Hepatic stellate cell (primary cell): ENCODE results near the gene POFUT2.

Experiments used
- DNase-seq: peaks from one replicate; pipeline ENCODE4 v3.0.0; 2011; ENCODE audit warnings: low spot score

The POFUT2 gene

DNA sequence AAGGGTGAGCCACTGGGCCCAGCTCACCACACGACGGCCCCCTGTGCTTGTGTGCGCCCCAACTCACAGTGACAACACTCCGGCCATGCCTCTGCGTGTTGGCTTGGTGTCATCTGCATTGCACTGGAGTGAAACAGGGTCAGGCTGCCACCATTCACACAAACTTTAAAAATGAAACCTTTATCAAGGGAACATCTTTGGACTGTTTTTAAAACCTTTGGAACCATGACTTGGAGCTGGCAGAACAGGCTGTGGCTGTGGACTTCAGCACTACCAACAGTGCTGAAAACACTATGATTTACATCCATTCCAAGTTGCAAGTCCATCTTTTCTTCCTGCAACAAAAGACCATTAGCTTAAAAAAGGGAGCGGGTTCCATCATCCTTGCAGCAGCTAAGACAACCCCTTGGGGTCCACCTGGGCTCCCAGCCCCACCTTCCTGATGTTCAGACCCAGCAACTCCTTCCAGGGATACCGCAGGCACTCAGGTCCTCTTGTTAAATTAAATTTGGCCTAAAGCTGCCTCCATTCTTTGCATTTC, 25.6 kb downstream of the POFUT2 start:
- DNase-seq, result no peak

DNA sequence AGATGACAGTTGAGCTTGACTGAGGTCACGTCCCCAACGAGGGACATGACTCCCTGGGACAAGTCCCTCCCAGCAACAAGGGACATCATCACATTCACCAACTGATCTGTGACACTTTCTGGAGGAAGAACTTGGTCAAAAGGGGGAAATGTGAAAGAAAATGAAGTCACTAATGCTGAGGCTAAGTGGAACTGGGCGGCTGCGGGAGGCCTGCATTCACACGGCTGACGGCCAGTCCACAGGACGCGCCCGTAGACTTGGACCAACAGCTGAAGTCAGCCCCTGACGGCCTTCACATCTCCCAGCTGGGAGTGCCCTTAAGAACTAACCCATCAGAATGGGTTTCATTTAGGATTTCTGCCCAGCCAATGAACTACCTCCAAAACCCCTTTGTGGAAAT, 26.6 kb downstream of the POFUT2 start:
- no peak for DNase-seq

DNA sequence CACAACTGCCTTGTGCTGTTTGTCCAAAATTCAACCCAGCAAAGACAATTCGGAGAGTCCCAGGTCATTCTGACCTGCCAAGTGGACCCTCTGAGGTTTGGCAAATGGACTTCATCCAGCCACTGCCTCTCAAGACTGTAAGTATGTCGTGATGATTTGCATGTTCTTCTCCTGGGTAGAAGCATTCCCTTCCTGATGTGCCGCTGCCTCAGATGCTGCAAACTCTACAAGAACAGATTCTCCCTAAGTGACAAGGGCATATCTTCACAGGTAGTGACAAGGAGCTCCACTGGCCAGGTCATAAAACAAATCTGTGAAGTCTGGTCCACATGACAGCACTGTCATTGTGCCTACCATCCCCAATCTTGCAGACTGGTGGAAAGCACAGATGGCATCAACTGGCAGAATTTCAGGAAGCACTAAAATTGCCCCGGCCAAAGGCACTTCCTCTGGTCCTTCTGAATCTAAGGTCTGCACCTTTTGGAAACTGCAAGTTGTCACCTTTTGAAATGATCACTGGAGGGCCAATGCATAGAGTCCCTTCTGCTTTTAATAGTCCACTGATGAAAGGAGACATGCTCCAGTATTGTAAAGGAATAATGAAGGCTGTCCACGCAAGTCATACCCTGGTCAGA, 27.4 kb downstream of the POFUT2 start:
- no peak for DNase-seq

DNA sequence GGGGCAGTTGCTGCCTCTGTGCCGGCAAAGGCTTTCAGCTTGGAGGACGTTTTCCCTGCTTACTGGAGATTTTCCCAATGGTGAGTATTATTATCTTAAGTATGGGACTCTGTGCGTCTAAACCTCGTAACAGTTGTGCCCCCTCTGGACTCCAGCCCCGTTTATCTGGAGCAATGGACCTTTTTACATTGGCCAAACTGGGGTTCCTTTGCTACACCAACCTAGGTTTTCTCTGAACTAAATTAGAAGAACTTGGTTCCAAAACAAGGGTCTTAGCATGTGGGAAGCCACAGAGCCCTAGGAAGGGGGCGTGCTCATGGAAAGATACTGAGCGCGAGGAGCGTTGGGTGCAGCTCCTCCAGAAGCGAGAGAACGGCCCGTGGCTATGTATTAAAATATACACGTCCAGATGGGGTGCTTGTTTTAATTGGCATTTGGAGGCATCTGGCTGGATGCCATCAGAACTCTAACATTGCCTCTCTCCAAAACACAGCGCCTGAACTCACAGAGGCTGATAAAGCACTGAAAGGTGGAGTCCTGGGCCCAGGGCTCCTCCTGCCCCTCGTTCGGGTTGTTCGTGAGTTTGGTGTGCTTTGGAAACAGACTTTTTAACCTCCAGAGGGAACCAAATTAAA, 28.4 kb downstream of the POFUT2 start:
- DNase-seq, result no peak

GRCh38 chr21:45258466-45258865, 29.2 kb downstream of the POFUT2 start:
- no peak for DNase-seq

- DNase-seq, result no peak
Measured at GRCh38 chr21:45257673-45258341, 29.9 kb downstream of the POFUT2 start.

GRCh38 chr21:45256912-45257672, 30.6 kb downstream of the POFUT2 start:
- no peak for DNase-seq

- DNase-seq, result no peak
Measured at GRCh38 chr21:45256021-45256911, 31.4 kb downstream of the POFUT2 start.

DNA sequence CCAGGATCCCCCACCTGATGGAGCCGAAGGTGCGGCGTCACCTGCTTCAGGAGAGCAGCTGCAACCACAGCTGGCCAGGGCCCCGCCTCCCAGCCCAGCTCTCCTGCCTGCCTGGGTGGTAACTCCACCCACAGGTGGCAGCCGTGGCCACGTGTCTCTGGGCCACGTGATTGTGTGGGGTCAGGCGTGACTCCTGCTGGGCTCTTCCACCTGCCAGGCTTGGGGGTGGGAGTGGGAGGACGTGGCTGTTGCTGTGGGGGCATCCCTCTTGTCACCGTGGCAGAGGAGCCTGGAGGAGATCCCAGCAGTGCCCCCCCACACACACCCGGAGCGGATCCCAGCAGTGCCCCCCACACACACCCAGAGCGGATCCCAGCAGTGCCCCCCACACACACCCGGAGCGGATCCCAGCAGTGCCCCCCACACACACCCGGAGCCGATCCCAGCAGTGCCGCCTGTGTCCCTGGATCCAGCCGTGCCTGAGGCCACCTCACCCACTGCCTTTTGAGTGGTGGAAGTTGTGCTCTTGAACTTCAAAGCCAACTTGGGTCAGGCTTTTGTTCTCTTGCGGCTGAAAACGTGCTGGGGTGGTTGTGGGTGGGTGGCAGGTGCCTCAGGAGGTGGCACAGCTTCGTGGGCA, 32.2 kb downstream of the POFUT2 start:
- no peak for DNase-seq

DNA sequence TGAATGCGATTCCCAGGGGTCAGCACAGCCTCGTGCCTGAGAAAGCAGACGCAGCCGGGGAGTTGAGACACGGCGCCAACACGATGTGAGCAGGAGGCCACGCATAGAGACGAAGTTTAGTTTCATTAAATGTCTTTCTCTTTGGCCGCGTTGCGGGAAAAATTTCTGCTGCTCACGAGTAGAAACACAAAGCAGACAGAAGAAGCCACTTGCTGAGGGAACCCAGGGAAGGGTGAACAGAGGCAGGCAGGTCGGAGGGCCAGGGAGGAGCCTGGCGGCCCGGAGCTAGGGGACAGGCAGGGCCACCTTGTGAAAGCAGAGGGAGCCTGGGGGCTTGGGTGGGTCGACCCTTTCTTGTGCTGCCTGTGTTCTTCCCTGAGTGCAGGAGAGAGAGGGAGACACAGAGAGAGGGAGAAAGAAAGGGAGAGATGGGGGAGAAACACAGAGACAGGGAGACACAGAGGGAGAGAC, 33.2 kb downstream of the POFUT2 start:
- DNase-seq, result no peak

DNA sequence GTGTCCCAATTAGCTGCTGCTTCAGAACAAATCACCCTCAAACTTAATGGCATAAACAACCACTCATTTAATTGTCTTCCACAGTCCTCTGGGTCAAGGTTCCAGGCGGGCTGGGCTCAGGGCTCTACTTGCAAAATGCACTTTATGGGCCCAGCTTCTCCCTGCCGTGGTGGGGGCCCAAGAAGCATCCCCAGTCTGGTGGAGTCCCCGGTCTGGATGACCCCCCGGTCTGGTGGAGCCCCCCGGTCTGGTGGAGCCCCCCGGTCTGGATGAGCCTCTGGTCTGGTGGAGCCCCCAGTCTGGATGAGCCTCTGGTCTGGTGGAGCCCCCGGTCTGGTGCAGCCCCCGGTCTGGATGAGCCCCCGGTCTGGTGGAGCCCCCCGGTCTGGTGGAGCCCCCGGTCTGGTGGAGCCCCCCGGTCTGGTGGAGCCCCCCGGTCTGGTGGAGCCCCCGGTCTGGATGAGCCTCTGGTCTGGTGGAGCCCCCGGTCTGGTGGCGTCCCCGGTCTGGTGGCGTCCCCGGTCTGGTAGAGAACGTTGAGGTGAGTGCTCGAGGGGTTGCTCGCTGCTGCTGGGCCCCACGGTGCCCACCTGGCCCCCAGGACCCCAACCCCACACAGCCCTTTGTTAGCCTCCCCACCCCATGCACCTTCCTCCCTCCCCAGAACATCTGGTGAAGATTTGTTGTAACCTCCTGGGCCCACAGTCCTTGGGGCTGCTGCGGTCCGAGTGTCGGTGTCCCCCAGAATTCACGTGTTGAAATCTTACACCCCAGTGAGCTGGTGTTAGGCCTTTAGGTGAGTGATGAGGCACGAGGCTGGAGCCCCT, 33.8 kb downstream of the POFUT2 start:
- DNase-seq, result no peak

DNA sequence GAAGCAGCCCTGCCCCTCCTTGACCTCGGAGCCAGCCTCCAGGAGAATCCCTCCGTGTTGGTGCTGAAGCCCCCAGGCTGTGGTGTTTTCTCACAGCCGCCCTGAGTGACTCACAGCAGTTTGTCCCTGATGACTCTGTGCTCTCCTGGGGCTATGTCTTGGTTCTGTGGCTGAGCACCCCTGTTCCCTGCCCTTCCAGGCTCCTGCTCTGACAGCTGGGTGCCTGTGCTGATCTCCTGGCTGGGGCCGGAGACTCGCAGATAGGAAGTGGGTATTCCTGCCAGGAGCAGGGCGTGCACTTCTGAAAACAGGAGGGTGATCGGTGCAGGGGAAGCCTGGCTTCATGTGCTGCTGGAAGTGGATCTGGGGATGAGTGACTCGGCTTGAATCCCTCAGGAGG, 34.5 kb downstream of the POFUT2 start:
- peak; percentile 31 for DNase-seq

DNA sequence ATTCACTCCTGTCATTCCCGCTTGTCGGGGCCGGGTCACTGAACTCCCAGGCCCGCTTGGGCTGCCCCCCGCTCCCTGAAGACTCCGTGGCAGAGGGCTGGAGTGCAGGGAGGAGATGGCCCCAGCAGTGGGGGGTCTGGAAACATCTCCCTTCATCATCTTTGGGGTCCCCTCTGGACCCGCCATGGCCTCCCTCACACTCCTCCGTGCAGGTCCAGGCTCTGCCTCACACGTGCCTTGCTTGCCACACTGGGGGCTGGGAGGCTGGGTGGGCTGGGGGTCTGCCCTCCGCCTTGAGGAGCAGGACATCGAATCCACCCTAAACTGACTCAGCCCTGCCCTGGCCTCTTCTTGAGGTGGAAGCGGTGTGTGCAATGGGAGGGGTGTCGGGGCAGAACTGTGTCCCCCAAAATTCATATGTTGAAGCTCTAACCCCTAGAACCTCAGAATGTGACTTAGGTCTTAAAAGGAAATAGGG, 35.2 kb downstream of the POFUT2 start:
- DNase-seq, result no peak

DNA sequence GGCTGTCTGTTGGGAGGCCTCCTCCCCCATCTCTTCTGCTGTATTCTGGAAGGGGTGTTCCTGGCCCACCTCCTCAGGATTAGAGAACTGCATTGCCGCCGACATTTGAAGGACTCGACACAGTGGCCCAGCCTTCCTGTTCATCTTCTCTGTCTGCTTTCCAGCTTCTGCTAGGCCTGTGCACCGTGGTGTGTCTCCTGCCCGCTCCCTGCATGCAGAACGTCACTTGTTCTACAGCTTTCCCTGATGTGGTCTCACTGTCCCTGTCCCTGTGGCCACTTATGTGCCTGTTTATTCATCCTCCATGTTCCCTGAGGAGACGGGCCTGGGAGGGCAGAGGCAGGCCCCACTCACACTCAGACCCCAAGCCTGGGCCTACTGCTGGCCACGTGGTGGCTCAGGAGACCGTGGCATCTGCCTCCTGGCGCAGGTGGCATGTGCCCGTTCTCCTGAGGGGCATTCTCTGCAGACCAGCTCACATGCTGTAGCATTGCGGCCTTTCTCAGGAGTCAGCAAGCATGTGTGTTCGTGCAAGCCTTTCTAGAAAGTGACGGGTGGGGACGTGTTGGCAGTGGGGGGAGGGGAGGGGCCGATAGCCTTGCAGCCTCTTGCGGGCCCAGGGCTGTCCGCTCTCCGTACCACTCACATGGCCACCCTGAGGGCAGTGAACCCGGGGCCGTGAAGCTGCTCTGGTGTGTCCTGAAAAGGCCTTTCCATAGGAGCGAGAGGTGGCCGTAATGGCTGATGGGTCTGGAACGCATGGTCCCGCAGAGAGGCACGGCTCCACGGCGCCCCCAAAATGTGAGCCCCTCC, 35.9 kb downstream of the POFUT2 start:
- no peak for DNase-seq

DNA sequence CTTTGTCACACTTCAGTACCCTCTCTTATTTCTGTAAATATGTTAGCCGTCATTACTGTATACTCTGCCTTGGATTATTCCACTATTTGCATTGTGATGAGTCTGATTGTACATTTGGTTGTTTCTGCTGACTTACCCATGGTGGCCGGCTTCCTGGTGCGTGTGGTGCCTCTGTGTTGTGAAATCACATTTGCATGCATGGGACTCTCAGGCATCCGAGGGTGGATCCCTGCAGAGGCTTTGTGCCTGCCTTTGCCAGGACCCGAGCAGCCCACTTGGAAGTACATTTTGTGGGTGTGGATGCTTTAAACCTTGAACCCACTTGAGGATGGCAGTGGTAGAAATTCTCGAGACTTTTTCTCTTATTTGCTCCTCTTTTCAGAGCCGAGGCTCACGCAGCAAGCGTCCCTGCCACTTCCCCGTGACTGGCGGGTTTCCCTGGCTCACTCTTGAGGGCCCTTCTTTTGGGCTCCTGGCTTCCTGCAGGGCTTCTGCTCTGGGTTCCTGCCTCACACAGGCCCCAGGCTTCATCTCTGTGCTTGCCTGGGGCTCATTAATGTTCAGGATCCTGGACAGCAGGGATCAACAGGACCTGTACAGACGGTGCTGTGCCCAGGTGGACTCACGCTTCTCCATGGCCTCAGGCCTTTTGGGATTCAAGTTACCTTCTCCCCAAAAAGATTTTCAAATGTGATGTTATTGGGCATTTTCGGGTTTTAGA, 36.6 kb downstream of the POFUT2 start:
- no peak for DNase-seq

DNA sequence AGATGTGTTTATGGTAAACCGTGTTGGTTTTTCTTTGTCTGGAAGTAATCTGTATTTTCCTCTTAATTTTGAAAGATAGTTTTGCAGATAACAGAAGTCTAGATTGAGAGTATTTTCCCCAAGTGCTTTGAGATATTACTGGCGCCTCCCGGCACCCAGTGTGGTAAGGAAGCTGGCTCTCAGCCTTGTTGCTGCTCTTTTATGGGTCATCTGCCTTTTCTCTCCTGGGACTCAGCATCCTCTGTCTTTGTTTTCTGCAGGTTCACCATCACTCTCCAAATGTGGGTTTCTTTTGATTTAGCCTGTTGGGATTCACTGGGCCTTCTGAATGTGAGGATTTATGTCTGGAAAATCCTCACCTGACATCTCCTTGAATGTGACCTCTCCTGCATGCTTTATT, 37.4 kb downstream of the POFUT2 start:
- DNase-seq, result no peak

GRCh38 chr21:45249626-45250025, 38.1 kb downstream of the POFUT2 start:
- no peak for DNase-seq

DNA sequence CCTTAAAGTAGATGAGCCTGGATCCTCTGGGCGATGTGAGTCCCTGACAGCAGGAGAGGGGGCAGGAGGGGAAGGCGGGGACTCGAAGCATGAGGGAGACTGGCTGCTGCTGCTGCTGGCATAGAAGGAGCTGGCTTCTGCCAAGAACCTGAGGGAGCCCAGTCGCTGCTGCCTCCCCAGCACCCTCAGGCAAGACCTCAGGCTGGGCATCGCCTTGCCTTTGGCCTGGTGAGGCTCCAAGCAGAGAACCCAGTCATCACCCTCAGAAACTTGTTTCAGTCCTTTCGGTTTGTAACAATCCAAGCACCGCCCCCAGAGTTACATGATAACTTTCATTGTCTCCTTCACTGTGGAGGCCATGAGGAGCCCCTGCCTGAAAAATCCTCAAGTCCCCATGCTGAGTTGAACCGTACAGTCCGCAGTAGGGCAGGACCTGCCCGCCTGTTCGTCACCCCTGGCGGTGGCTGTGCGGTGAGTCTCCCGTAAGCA, 38.8 kb downstream of the POFUT2 start:
- no peak for DNase-seq
